NB4 (cell line): ENCODE data around the gene PIGB.
"Not testable (repeated sequence)": the region's sequence is repeated elsewhere in the genome, so short reads cannot be mapped to it uniquely, and the experiment has no call there.

Experiments
- DNase-seq: peaks from one replicate; pipeline ENCODE4 v3.0.0; 2010; ENCODE audit warnings: low read depth
- H3K4me3 ChIP-seq: one replicate; pipeline ENCODE4 v1.5.1; 2011; ENCODE audit warnings: mild to moderate bottlenecking, low read depth, low read length, moderate library complexity
- CTCF ChIP-seq: IDR thresholded peaks from one replicate; pipeline ENCODE4 v1.5.1; 2012; ENCODE audit warnings: low read depth, low read length
- MAX ChIP-seq: IDR thresholded peaks from 2 replicates; pipeline ENCODE4 v1.6.1; 2011; ENCODE audit warnings: low read depth, low read length
- MYC ChIP-seq: IDR thresholded peaks from 2 replicates; pipeline ENCODE4 v1.6.1; 2011; ENCODE audit warnings: low read depth, low read length
- POLR2A ChIP-seq: IDR thresholded peaks from 2 replicates; pipeline ENCODE4 v1.6.1; 2011; ENCODE audit warnings: mild to moderate bottlenecking; ENCODE audit not compliant: insufficient read length; ENCODE audit errors: extremely low read depth

PIGB gene

GRCh38 chr15:55279100-55279745, 39.8 kb upstream of the PIGB start:
- no peak for TF ChIP-seq CTCF
- TF ChIP-seq POLR2A, result no peak
- TF ChIP-seq MYC, result no peak
- no peak for TF ChIP-seq MAX
- no peak for DNase-seq
- no peak overlapping the region for H3K4me3 ChIP-seq

GRCh38 chr15:55279746-55280351, 39.2 kb upstream of the PIGB start:
- no peak overlapping the region for H3K4me3 ChIP-seq
- TF ChIP-seq MAX, result peak; percentile 39; the same call in 1 of the 2 replicates
- TF ChIP-seq MYC, result no peak
- peak; percentile 86 for DNase-seq

GRCh38 chr15:55280589-55280988, 38.4 kb upstream of the PIGB start:
- DNase-seq, result peak; percentile 45
- not testable (repeated sequence) for H3K4me3 ChIP-seq

GRCh38 chr15:55281517-55282228, 37.3 kb upstream of the PIGB start:
- H3K4me3 ChIP-seq, result no peak overlapping the region
- no peak for DNase-seq
- TF ChIP-seq POLR2A, result no peak
- TF ChIP-seq MYC, result no peak
- no peak for TF ChIP-seq MAX
- no peak for TF ChIP-seq CTCF

GRCh38 chr15:55282284-55282833, 36.7 kb upstream of the PIGB start:
- H3K4me3 ChIP-seq, result peak overlapping the region; percentile 47
- DNase-seq, result peak; percentile 88
- TF ChIP-seq POLR2A (no peak), MYC (peak; percentile 65; the same call in 1 of the 2 replicates)

GRCh38 chr15:55283379-55284147, 35.5 kb upstream of the PIGB start:
- no peak for DNase-seq
- TF ChIP-seq CTCF, result no peak
- no peak for TF ChIP-seq POLR2A
- TF ChIP-seq MYC, result no peak
- peak overlapping the region; percentile 47 for H3K4me3 ChIP-seq

- no peak overlapping the region for H3K4me3 ChIP-seq
- no peak for DNase-seq
- no peak for TF ChIP-seq MYC
- no peak for TF ChIP-seq POLR2A
- TF ChIP-seq MAX, result no peak
- TF ChIP-seq CTCF, result no peak
These were observed 34.6 kb upstream of the PIGB start for GRCh38 chr15:55284426-55284825.

- DNase-seq, result not testable (repeated sequence)
- peak overlapping the region; percentile 19 for H3K4me3 ChIP-seq
These were observed 32.4 kb upstream of the PIGB start for GRCh38 chr15:55286442-55287189.
